T-helper 1 cell treated with Interleukin-12 subunit alpha and Interleukin-12 subunit beta and Interleukin-4 antibody, amounts not matched to agents 30 ng/mL and 1 ng/mL, for 36 hours (primary cell): ENCODE results near the gene ADAMTS7. TPM values are rescaled to one million over a fixed set of nuclear protein-coding genes. Genes with fewer than 3 reads are reported as not detected.
"Not testable (repeated sequence)": the region's sequence is repeated elsewhere in the genome, so short reads cannot be mapped to it uniquely, and the experiment has no call there.

Source experiments
- intact Hi-C: fragments of 100-400 bp; cut with micrococcal nuclease; formaldehyde crosslinking; loops from one replicate; pipeline ENCODE4 v1.15.1; 2024
- total RNA-seq: library from RNA; stranded (reverse); gene quantifications from 2 replicates; pipeline ENCODE4 v1.2.3, GENCODE V29; 2022

ADAMTS7 gene
- total RNA-seq, 1 donor from 2014 or later = 0.32 TPM

DNA sequence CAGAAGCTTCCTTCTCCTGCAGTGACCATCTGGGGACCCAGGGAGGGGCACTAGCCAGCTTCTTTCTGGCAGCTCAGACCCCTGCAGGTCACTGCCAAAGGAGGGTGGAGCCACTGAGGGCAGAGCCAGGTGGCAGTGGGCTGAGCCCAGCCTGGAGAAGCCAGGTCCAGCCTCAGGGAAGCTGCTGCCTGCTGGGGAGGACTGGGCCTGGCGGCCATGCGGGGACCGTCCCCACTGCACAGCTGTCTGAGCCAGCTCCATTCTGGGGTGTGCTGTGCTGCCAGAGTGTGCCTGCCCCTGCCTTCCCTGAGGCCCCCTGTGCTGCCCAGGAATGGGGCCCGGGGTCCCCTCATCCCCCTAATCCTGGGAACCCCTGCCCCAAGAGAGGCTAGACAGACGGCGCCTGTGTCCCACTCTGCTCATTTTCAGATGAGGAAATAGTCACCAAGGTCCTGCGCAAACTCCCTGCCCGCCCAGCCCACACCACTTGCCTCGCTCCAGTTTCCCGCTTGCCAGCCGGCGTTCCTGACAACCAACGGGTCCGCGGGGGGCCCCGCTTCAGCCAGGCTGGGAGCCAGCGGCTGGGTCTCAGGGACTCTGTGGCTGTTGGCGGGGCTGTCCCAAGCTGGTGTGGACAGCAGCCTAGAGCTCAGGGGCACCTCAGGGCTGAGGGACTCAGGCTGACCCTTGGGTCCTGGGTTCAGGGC, 46.0 kb downstream of the ADAMTS7 start:
- intact Hi-C loops = loop anchor here (5.0 kb wide), 1 partner anchor 778 kb away; no protein-coding TSS in a partner anchor

- intact Hi-C loops = loop anchor here (5.0 kb wide), 1 partner anchor 777 kb away; no protein-coding TSS in a partner anchor
These were observed 46.7 kb downstream of the ADAMTS7 start for GRCh38 chr15:78764340-78765153.

GRCh38 chr15:78763796-78764241, 47.4 kb downstream of the ADAMTS7 start:
- intact Hi-C loops = no loop called here

DNA sequence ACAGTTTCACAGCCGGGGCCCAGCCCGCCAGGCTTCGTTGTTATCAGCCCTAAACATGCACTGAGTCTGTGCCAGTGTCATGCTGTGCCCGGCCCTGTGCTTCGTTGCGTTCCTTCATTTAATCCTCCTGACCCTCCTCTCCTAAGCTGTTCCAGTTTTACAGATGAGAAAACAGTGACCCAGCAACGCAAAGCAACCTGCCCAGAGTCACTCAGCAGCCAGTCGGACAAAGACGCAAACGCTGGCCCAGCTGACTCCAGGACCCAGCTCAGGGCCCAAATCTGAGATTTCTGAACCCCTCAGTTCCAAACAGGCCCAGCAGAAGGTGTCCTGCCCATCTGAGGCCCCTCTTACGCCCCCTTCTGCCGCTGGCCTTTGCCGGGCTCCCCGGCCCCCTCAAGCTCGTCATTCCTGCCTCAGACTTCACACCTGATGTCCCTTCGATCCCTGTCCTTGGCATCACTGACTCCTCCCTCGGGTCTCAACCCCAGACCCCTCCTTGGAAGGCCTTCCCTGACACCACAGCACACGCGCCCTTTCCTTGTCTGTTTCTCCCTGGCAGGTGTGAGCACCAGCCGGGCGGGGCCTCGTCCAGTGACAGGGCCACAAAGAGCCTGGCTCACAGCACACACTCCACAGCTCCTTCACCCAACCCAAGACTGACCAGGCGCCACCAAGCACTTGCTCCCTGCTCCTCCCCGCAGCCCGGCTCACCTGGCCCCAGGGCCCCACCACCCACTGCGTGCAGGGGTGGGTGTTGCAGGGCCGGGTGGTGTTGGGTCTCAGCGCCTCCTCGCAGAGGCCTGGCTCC, 48.1 kb downstream of the ADAMTS7 start:
- intact Hi-C loops = no loop called here

GRCh38 chr15:78762386-78762961, 48.8 kb downstream of the ADAMTS7 start:
- intact Hi-C loops = not testable (repeated sequence)

DNA sequence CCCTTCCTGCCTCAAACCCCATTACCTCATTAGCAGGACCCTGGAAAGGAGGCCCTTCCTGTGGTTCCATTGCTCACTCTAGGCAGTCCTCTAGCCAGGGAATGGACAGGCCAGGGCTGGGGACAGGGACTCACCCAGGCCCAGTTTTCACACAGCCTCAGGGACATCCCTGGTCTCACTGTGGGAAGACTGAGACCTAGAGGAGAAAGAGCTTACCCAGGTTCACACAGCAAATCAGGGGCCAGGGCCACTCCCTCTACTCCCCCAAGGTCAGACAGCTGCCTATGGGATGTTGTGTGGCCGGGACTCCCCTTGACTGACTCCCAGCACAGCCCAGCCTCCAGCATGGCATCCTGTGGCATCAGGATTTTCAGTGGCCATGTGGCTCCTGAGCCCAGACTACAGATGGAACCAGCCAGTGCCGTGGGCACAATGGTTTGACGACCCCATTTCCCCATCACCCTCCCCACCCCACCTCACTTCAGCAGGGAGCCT, 49.3 kb downstream of the ADAMTS7 start:
- intact Hi-C loops = loop anchor here (1.0 to 2.0 kb wide), 3 partner anchors 11 to 463 kb away; partner anchors contain the start of genes MORF4L1 and SKIC8

GRCh38 chr15:78761475-78761874, 49.8 kb downstream of the ADAMTS7 start:
- intact Hi-C loops = loop anchor here (1.0 to 2.0 kb wide), 3 partner anchors 10 to 462 kb away; partner anchors contain the start of genes MORF4L1 and SKIC8

GRCh38 chr15:78761020-78761419, 50.2 kb downstream of the ADAMTS7 start:
- intact Hi-C loops = loop anchor here (1.0 to 2.0 kb wide), 3 partner anchors 10 to 462 kb away; partner anchors contain the start of genes MORF4L1 and SKIC8

DNA sequence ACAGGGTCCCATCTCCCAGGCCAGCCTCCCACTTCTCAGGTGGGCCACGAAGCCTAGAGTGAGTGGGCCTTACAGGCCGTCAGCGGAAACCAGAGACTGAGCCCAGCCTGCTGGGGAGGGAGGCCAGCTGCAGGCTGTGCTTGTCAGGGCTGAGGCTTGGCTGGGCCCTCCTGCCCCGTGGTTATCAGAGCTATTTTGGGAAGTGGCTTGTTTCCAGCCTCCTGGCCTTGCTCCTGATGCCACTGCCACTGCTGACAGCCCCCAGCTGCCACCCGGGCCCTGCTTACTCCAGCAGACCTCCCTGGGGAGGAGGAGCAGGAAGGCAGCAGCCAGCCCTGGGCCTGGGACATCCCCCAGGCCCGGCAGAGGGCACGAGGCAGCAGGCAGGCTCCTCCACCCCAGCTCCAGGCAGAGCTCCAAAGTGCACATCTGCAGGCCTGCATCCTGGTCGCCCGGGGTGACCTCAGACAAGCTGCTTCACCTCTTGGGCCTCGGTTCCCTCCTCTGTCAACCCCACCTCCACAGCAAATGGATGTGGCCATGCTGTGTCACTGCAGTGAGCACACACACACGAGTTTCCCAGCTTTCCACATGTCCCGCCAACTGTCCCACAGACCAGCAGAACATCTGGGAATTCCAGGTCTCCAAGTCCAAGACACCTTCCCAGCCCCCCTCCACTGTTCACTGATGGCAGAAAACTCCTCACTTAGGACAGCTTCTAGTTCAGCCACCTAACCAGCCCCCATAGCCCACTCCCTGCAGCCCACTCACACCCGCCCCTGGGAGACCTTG, 51.0 kb downstream of the ADAMTS7 start:
- intact Hi-C loops = loop anchor here (2.0 kb wide), 1 partner anchor 113 kb away; the partner anchor contains the start of gene MORF4L1

- intact Hi-C loops = loop anchor here (10.0 kb wide), 1 partner anchor 425 kb away; no protein-coding TSS in a partner anchor
These were observed 51.8 kb downstream of the ADAMTS7 start for GRCh38 chr15:78759361-78759998.

DNA sequence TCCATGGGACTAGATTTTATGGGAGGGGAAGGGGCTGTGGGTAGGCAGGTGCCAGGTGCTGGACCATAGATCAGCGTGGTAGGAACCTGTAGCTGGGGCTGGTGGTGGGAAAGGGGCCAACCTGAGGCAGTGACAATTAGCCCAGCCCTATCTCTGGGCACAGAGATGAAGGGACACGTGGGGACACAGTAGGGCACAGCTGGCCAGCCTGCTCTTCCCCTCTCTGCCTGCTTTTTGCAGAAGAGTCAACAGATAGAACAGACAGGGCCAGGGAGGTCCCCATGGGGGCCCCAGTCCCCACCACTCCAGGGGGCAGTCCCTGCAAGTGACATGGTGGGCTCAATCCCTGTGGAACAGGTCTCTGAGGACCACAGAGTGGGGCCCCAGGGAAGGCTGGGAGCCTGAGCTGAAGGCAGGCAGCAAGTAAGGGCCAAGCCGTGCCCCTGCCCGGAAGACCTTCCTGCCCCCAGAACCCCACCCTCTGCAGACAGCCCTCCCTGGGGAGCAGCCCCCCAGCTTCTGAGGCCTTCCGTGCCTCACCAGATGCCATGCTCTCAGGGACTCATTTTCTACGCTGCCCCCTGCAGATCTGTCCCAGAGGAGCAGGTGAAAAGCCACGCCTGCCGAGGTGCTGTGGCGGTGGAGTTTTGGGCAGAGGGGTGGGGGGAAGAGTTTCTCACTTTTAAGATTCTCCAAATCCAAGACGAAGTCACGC, 52.6 kb downstream of the ADAMTS7 start:
- intact Hi-C loops = loop anchor here (10.0 kb wide), 1 partner anchor 426 kb away; no protein-coding TSS in a partner anchor

- intact Hi-C loops = loop anchor here (10.0 kb wide), 1 partner anchor 427 kb away; no protein-coding TSS in a partner anchor
These were observed 53.2 kb downstream of the ADAMTS7 start for GRCh38 chr15:78758084-78758483.

- intact Hi-C loops = loop anchor here (10.0 kb wide), 1 partner anchor 427 kb away; no protein-coding TSS in a partner anchor
These were observed 53.7 kb downstream of the ADAMTS7 start for GRCh38 chr15:78757636-78757905.

DNA sequence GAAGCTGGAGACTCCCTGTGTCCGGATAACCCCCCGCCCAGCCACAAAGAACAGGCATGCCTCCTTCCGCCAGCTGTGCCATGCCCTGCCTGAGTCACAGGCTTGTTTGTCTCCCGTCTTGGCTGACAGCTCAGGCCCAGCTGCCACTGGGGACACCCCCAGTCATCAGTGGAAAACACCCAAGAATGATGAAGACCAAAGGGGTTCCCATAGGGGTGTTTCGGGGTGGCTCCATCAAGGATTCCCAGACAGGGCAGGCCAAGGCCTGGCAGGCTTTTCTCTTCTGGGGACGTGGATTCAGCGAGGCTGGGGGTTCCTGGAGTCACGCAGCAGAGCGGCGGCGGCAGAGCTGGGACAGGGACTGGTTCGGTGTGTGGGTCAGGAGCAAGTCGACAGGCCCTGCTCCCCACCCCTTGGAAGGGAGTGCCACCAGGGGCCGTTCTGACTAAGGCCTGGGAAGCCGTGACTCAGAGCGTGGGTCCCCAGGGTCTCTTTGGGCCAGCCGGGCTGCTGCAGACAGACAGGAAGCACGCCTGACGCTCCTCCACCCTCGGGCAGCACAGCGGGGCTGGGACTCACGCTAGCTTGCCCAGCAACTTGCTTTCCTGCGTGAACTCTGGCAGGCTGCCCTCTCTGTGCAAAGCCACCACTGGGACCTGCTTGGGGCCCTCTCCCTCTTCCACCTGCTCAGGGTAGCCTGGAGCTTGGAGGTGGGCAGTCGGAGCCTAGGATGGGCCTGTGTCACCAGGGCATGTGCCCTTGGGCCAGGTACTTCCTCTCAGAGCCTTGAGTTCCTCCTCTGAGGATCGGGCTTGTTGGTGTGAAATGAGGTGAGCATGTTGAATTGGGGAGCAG, 54.3 kb downstream of the ADAMTS7 start:
- intact Hi-C loops = loop anchor here (1.0 to 10.0 kb wide), 3 partner anchors 51 to 428 kb away; no protein-coding TSS in a partner anchor

GRCh38 chr15:78755900-78756591, 55.2 kb downstream of the ADAMTS7 start:
- intact Hi-C loops = loop anchor here (1.0 to 10.0 kb wide), 3 partner anchors 52 to 429 kb away; no protein-coding TSS in a partner anchor

- intact Hi-C loops = loop anchor here (5.0 to 10.0 kb wide), 2 partner anchors 37 to 430 kb away; no protein-coding TSS in a partner anchor
These were observed 56.5 kb downstream of the ADAMTS7 start for GRCh38 chr15:78754637-78755280.
